ENCODE measurements around the gene TXNDC2. TPM values are rescaled to one million over a fixed set of nuclear protein-coding genes. Genes with fewer than 3 reads are reported as not detected.

TXNDC2 gene
- total RNA-seq, 1 donor from 2014 or later, result under 0.01 TPM

DNA sequence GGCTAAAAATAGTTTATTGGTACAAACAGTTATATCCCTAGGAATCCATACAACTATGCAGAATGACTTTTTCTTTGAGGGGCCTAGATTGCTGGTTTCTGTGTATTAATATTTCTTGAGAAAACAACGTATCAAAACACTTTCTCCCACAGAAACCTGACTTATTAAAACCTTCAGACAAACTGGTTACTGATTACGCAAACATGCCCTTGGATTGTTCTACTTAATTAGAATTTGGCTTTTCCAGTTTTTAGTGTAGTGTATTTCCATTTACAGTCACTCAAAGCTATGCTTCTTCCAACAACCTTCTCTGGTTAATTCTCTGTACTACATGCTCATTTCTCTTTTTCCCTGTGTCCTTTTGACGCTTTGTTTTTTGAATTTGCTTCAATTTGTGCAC is 48.1 kb downstream of the TXNDC2 start:
- Histone ChIP-seq H3K27me3 (ENCODE audit: control insufficient read depth, insufficient read depth, low read length) (no peaks in the 10 kb centered on the region), H3K36me3 (ENCODE audit: control insufficient read depth, insufficient read depth, low read length) (peaks cover 11% of the 10 kb centered on the region), H3K4me3 (ENCODE audit: low read depth, low read length) (no peak overlapping the region)
- FAIRE-seq (no peak), DNase-seq (ENCODE audit: low read depth) (no peak)
- TF ChIP-seq CTCF (IDR thresholded peaks at IDR 0.05; ENCODE audit: insufficient read depth, low read length, severe bottlenecking), result no peak

GRCh38 chr18:9934274-9934673 is 48.5 kb downstream of the TXNDC2 start:
- DNase-seq (ENCODE audit: low read depth) (no peak), FAIRE-seq (no peak)
- Histone ChIP-seq H3K36me3 (ENCODE audit: control insufficient read depth, insufficient read depth, low read length) (peaks cover 11% of the 10 kb centered on the region), H3K4me3 (ENCODE audit: low read depth, low read length) (no peak overlapping the region), H3K27me3 (ENCODE audit: control insufficient read depth, insufficient read depth, low read length) (no peaks in the 10 kb centered on the region)
- TF ChIP-seq CTCF (IDR thresholded peaks at IDR 0.05; ENCODE audit: insufficient read depth, low read length, severe bottlenecking), result no peak

Other genes with a start within 250 kb of the TXNDC2 start
- gene RAB31, start 177.7 kb upstream of the TXNDC2 start, total RNA-seq, result 47.7 and 48.5 TPM in 2 replicates
- gene VAPA, start 28.0 kb downstream of the TXNDC2 start, total RNA-seq, result 270 and 356 TPM in 2 replicates